BE2C (cell line): Measurements from ENCODE around the gene NECAB3. TPM values are rescaled to one million over a fixed set of nuclear protein-coding genes. Genes with fewer than 3 reads are reported as not detected.
A peak's percentile ranks its signal among the peaks of the same experiment; 100 is the strongest.

Source experiments
- DNase-seq: peaks from one replicate; pipeline ENCODE4 v3.0.0-alpha.2; 2020
- H3K27me3 ChIP-seq: fragments of 250-450 bp; sonication (Bioruptor Pico); 2 replicates; pipeline ENCODE4 v1.5.1; 2020; ENCODE audit warnings: mild to moderate bottlenecking
- H3K36me3 ChIP-seq: fragments of 250-450 bp; sonication (Bioruptor Pico); 2 replicates; pipeline ENCODE4 v1.5.1; 2020; ENCODE audit warnings: mild to moderate bottlenecking
- H3K4me1 ChIP-seq: fragments of 250-450 bp; sonication (Bioruptor Pico); 2 replicates; pipeline ENCODE4 v1.5.1; 2020
- H3K4me3 ChIP-seq: 2 replicates; pipeline ENCODE4 v1.5.1; 2011; ENCODE audit warnings: low read depth, low read length
- H3K9me3 ChIP-seq: fragments of 250-450 bp; sonication (Bioruptor Pico); 2 replicates; pipeline ENCODE4 v1.5.1; 2020
- polyA plus RNA-seq: library from polyadenylated mRNA; unstranded; fragments of >200 nt; gene quantifications from one replicate; pipeline ENCODE4 v1.2.1, GENCODE V29; 2012; ENCODE audit warnings: low read depth, missing spikeins; ENCODE audit not compliant: insufficient read length, insufficient read depth
- TF ChIP-seq, protein P1 (sequence below): IDR thresholded peaks from 2 replicates; pipeline ENCODE4 v1.5.1; 2012; ENCODE audit warnings: mild to moderate bottlenecking, low read depth, low read length

NECAB3 gene
- 39.5 TPM for polyA plus RNA-seq

DNA sequence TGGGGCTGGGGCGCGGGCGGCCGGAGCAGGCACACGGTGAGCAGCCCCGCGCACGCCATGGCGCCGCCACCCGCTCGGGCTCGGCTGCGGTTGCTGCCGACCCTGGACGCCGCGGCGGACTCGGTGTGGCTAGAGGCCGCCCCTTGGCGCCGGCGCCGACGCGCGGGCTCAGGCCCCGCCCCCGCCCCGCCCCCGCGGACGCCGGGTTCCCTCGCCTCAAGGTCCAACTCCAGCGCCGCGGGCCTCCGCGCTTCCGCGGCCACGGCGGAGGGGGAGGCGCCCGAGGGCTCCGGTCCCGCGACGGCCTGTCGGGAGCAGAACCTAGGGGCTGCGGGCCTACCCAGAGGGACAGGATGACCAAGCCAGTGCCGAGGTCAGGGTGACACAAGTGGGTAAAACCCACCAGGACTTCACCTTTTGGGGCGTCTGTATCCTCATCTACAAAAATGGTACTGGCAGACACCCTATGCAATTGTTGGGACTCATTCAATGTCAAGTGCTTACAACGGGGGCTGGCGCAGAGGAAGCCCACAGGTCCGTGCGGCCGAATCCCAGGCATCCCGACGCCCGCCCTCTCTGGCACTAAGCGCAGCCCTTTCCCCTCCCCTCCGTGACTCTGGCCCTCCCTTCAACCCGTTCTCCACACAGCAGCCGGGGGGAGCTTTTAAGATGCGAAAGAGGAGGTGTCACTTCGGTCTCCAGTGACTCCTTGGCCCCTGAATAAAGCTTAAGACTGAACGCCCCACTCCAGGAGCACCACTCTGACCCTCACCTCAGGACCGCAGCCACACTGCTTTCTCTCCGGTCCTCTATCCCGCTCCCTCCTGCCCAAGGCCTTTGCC, at the start of gene NECAB3:
TSS of gene NECAB3 (minus strand) at position 135 of the 842 bp plus-strand sequence. CDS start at position 59, 76 bp downstream.
- Histone ChIP-seq H3K36me3 (peaks cover 50% of the 10 kb centered on the region), H3K27me3 (no peaks in the 10 kb centered on the region), H3K9me3 (no peaks in the 10 kb centered on the region), H3K4me3 (peak within 1 kb of the TSS; percentile 88), H3K4me1 (peaks cover 27% of the 10 kb centered on the region)
- TF ChIP-seq, protein P1, sequence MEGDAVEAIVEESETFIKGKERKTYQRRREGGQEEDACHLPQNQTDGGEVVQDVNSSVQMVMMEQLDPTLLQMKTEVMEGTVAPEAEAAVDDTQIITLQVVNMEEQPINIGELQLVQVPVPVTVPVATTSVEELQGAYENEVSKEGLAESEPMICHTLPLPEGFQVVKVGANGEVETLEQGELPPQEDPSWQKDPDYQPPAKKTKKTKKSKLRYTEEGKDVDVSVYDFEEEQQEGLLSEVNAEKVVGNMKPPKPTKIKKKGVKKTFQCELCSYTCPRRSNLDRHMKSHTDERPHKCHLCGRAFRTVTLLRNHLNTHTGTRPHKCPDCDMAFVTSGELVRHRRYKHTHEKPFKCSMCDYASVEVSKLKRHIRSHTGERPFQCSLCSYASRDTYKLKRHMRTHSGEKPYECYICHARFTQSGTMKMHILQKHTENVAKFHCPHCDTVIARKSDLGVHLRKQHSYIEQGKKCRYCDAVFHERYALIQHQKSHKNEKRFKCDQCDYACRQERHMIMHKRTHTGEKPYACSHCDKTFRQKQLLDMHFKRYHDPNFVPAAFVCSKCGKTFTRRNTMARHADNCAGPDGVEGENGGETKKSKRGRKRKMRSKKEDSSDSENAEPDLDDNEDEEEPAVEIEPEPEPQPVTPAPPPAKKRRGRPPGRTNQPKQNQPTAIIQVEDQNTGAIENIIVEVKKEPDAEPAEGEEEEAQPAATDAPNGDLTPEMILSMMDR: no peak
- DNase-seq: peak; percentile 90

DNA sequence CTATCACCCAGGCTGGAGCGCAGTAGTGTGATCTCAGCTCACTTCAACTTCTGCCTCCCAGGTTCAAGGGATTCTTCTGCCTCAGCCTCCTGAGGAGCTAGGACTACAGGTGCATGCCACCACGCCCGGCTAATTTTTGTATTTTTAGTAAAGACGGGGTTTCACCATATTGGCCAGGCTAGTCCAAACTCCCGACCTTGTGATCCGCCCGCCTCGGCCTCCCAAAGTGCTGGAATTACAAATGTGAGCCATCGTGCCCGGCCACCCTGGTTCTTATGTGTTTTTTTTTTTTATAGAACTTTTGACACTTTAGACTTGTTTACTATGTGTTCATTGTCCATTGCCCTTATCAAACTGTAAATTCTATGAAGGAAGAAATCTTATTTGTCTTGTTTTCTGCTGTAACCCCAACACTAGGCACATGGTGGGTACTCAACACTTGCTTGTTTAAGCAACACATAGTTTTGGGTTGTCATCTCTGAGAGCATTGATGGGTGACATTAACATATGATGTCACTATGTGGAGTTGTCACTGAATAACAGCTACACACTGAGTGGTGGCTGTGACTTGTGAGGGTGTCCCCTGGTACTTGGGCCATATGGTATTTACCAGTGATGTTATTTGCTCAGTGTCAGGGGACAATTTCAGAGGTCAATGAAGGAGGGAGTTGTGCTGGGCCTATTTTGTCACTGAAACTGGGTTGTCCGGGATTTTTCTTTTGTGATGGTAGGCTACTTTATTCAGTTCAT, 47.3 kb upstream of the NECAB3 start:
- Histone ChIP-seq H3K4me3 (no peak overlapping the region), H3K27me3 (no peaks in the 10 kb centered on the region), H3K9me3 (no peaks in the 10 kb centered on the region), H3K36me3 (no peaks in the 10 kb centered on the region), H3K4me1 (no peaks in the 10 kb centered on the region)
- DNase-seq: no peak
- TF ChIP-seq, protein P1: no peak

DNA sequence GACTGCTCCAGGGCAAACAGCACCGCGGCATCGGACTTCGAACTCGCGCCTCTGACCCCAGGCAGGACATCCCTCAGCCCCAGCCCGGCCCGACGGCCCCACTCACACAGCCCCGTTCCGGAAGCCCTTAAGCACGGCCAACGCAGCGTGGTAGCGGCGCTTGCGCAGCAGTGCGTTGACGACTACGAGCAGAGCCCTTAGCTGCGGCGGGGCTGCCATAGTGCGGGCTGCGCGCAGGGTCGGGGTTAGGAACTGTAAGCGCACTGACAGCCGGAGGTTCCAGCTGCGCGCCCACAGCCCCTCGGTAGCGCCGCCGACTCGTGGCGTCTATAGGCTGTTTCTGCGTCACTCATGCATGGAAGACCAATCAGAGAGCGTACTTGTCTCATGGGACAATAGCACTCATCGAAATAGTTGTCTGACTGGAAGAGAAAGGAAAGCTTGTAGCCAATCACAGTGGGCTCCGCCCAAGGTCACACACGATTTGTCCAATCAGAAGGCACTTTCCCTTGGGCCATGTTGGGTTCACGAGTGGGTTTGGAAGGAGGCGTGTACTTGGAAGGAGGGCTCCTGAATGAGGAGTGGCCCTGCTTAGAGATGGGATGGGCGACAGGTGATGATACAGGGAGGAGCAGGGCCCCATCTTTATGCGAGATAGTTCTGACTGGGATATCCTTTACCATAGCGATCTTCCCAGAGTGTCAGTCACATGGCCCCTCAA, 45.9 kb upstream of the NECAB3 start, which contains the start of gene PXMP4:
TSS of gene PXMP4 (minus strand) at position 322 of the 721 bp plus-strand sequence. CDS start at position 219, 103 bp downstream.
- no peaks in the 10 kb centered on the region for H3K27me3 ChIP-seq
- TF ChIP-seq, protein P1: no peak
- no peaks in the 10 kb centered on the region for H3K9me3 ChIP-seq
- no peaks in the 10 kb centered on the region for H3K36me3 ChIP-seq
- no peaks in the 10 kb centered on the region for H3K4me1 ChIP-seq
- peak within 1 kb of the TSS; percentile 85 for H3K4me3 ChIP-seq
- DNase-seq: peak; percentile 93

DNA sequence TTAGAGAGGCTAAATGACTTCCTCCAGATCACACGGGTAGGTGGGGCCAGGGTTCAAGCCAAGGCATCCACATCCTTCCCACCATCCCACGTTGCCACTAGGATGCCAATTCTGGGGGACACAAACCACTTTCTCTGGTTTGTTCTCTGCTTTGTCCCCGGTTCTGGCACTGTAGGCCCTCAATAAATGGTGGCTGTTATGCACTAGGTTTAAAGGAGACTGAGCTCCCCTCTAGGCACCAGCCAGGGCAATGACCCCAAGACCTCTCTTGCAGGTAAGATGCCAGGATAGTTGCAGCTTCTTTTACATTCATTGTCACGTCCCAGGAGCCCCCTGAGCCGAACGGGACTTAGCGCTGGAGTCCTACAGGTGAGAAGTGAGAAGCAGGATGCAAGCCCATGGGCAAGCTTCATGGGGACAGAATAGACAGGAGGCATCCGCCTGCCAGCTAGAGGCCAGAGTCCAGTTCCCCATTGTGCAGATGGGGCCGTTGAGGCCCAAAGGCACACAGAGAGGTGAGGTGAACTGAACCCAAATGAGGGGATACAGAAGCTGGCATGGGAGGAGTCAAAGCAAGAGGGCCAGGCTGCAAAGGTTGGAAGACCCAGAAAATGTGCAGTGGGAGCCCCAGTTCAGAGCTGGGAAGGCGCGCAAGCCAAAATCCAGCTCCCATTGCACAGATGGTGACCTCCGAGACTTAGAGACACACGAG, 45.2 kb upstream of the NECAB3 start:
- H3K36me3 ChIP-seq: no peaks in the 10 kb centered on the region
- H3K9me3 ChIP-seq: no peaks in the 10 kb centered on the region
- DNase-seq: no peak
- H3K4me1 ChIP-seq: no peaks in the 10 kb centered on the region
- H3K4me3 ChIP-seq: peak overlapping the region; percentile 85
- no peaks in the 10 kb centered on the region for H3K27me3 ChIP-seq
- TF ChIP-seq, protein P1: no peak

DNA sequence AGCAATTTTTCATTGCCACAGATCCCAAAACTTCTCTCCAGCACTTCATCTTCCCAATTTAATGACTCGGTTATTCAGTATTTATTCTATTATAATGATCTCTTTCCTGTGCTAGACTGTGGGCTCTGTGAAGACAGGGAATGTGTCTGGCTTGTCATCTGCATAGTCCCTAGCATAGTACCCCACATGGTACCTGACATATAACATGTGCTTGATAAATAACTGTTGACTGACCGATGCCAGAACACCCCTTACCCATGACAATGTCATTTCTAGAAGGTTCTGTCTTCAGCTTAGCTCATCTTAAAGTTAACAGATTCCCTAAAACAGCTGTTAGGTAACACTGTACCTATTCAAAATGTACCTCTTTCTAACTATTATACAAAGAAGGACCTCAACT, 42.3 kb upstream of the NECAB3 start:
- TF ChIP-seq, protein P1: no peak
- H3K4me1 ChIP-seq: no peaks in the 10 kb centered on the region

More for the DNA sequence above, 42.3 kb upstream of the NECAB3 start:
- H3K4me3 ChIP-seq: no peak overlapping the region
- DNase-seq: no peak
- no peaks in the 10 kb centered on the region for H3K27me3 ChIP-seq
- H3K36me3 ChIP-seq: peaks cover 5% of the 10 kb centered on the region
- no peaks in the 10 kb centered on the region for H3K9me3 ChIP-seq
